ENCODE measurements around the gene NCAM2.

GRCh38 chr21:21460979-21461378 is 462.8 kb downstream of the NCAM2 start:
- TF ChIP-seq TAF1 (IDR thresholded peaks at IDR 0.05; ENCODE audit: low read depth) (no peak), CTCF (IDR thresholded peaks at IDR 0.05; ENCODE audit: poor library complexity, severe bottlenecking) (no peak), EP300 (conservative IDR thresholded peaks at IDR 0.05; ENCODE audit: poor library complexity, severe bottlenecking) (no peak), EZH2 (IDR thresholded peaks at IDR 0.05; ENCODE audit: borderline replicate concordance, insufficient read depth, low read length, poor library complexity, severe bottlenecking) (no peak)
